ENCODE data around the gene PTTG1IP.

Gene PTTG1IP

GRCh38 chr21:44817506-44817880 lies 56.0 kb downstream of the PTTG1IP start (continued):
- TF ChIP-seq ZNF391 (tag by site-specific recombination; IDR thresholded peaks at IDR 0.05; ENCODE audit: borderline replicate concordance, low read depth) (peak; percentile 38; the same call in 1 of the 2 replicates), ZNF639 (tag by site-specific recombination; IDR thresholded peaks at IDR 0.05) (no peak), SP3 (tag by site-specific recombination; IDR thresholded peaks at IDR 0.05) (peak; percentile 78), ZNF561 (tag by site-specific recombination; IDR thresholded peaks at IDR 0.05; ENCODE audit: borderline replicate concordance) (peak; percentile 62; the same call in 1 of the 2 replicates), ZNF600 (tag by site-specific recombination; IDR thresholded peaks at IDR 0.05) (0 out of 2 replicates have a peak, but pooled peaks have one; percentile 6), ZNF394 (tag by site-specific recombination; IDR thresholded peaks at IDR 0.05; ENCODE audit: borderline replicate concordance) (peak; percentile 32; the same call in 1 of the 2 replicates), ZXDB (tag by site-specific recombination; IDR thresholded peaks at IDR 0.05) (no peak; the same call in 1 of the 2 replicates), ZNF404 (tag by site-specific recombination; IDR thresholded peaks at IDR 0.05) (no peak), ZNF626 (tag by site-specific recombination; IDR thresholded peaks at IDR 0.05) (no peak), ZBTB6 (tag by site-specific recombination; IDR thresholded peaks at IDR 0.05) (no peak), ZNF837 (tag by site-specific recombination; IDR thresholded peaks at IDR 0.05) (no peak), ZBTB7A (tag by site-specific recombination; IDR thresholded peaks at IDR 0.05; ENCODE audit: low read depth) (no peak), ZNF324 (tag by site-specific recombination; IDR thresholded peaks at IDR 0.05) (no peak), YY2 (tag by site-specific recombination; IDR thresholded peaks at IDR 0.05) (no peak), SP2 (tag by site-specific recombination; IDR thresholded peaks at IDR 0.05) (peak; percentile 56), ZNF692 (tag by site-specific recombination; IDR thresholded peaks at IDR 0.05) (peak; percentile 88), ZBTB8A (tag by site-specific recombination; IDR thresholded peaks at IDR 0.05) (peak; percentile 100), KLF17 (tag by site-specific recombination; IDR thresholded peaks at IDR 0.05) (peak; percentile 9; the same call in 1 of the 2 replicates), ZNF292 (tag by site-specific recombination; IDR thresholded peaks at IDR 0.05; ENCODE audit: borderline replicate concordance, low read depth) (no peak), GLIS2 (tag by site-specific recombination; IDR thresholded peaks at IDR 0.05) (peak; percentile 51), KLF10 (tag by site-specific recombination; IDR thresholded peaks at IDR 0.05) (peak; percentile 93), ZBTB26 (tag by site-specific recombination; optimal IDR thresholded peaks at IDR 0.05) (peak; percentile 76), KLF9 (tag by site-specific recombination; IDR thresholded peaks at IDR 0.05; ENCODE audit: low read depth) (peak; percentile 57), PATZ1 (tag by site-specific recombination; IDR thresholded peaks at IDR 0.05) (peak; percentile 62)

Measured in HEK293 (cell line).